Mesenchymal stem cell (in vitro differentiated cells and primary cell): ENCODE measurements around the gene CARNS1.

Source experiments
- DNase-seq: peaks from one replicate; pipeline ENCODE4 v3.0.0-alpha.2; 2013
- H2AFZ ChIP-seq: one replicate; pipeline ENCODE4 v1.6.1; 2013; ENCODE audit warnings: low read depth, mild to moderate bottlenecking, control low read depth, inconsistent platforms, low read length, moderate library complexity
- H2AK5ac ChIP-seq: 2 replicates; pipeline ENCODE4 v1.6.1; 2013; ENCODE audit warnings: low read length, moderate library complexity, mild to moderate bottlenecking, inconsistent platforms; ENCODE audit not compliant: severe bottlenecking
- H2BK120ac ChIP-seq: one replicate; pipeline ENCODE4 v1.6.1; 2013; ENCODE audit warnings: low read depth, mild to moderate bottlenecking, inconsistent platforms, low read length, moderate library complexity
- H2BK12ac ChIP-seq, 2 experiments: one replicate each; pipeline ENCODE4 v1.6.1; 2013; ENCODE audit warnings: inconsistent platforms in 2 of 2, low read length in 2 of 2, mild to moderate bottlenecking in 2 of 2, moderate library complexity in 2 of 2, control low read depth in 1 of 2
- H2BK15ac ChIP-seq: one replicate; pipeline ENCODE4 v1.6.1; 2013; ENCODE audit warnings: mild to moderate bottlenecking, low read depth, inconsistent platforms; ENCODE audit not compliant: poor library complexity, severe bottlenecking
- H2BK5ac ChIP-seq: 2 replicates; pipeline ENCODE4 v1.6.1; 2013; ENCODE audit warnings: low read depth, mild to moderate bottlenecking, low read length, control low read depth, inconsistent platforms; ENCODE audit not compliant: poor library complexity, severe bottlenecking
- H3K14ac ChIP-seq, 2 experiments: one replicate each; pipeline ENCODE4 v1.6.1; 2013; ENCODE audit warnings: inconsistent platforms in 2 of 2, low read length in 2 of 2, control low read depth in 1 of 2, mild to moderate bottlenecking in 1 of 2, moderate library complexity in 1 of 2
- H3K18ac ChIP-seq, 2 experiments: one replicate each; pipeline ENCODE4 v1.6.1; 2013; ENCODE audit warnings: inconsistent platforms in 2 of 2, low read length in 2 of 2, control low read depth in 1 of 2, low read depth in 1 of 2, mild to moderate bottlenecking in 1 of 2
- H3K23ac ChIP-seq, 2 experiments: one replicate each; pipeline ENCODE4 v1.6.1; 2013; ENCODE audit warnings: inconsistent platforms in 2 of 2, low read length in 2 of 2, mild to moderate bottlenecking in 2 of 2, moderate library complexity in 2 of 2, control low read depth in 1 of 2
- H3K27ac ChIP-seq: 2 replicates; pipeline ENCODE4 v1.5.1; 2013; ENCODE audit warnings: mild to moderate bottlenecking, moderate library complexity, low read length, control low read depth, inconsistent platforms; ENCODE audit not compliant: poor library complexity, severe bottlenecking
- H3K27me3 ChIP-seq, 2 experiments: 2 replicates each; pipeline versions ENCODE4 v1.6.1 to v1.7.0; 2013; ENCODE audit warnings: low read length in 2 of 2, mild to moderate bottlenecking in 2 of 2, moderate library complexity in 2 of 2, control low read depth in 1 of 2, inconsistent platforms in 1 of 2; ENCODE audit not compliant: control insufficient read depth in 1 of 2, insufficient read depth in 1 of 2
- H3K36me3 ChIP-seq, 2 experiments: 2 replicates each; pipeline versions ENCODE4 v1.6.1 to v1.7.0; 2013; ENCODE audit warnings: low read length in 2 of 2, control low read depth in 1 of 2, inconsistent platforms in 1 of 2, low read depth in 1 of 2, mild to moderate bottlenecking in 1 of 2; ENCODE audit not compliant: insufficient read depth in 2 of 2, control insufficient read depth in 1 of 2
- H3K4ac ChIP-seq, 2 experiments: one replicate each; pipeline ENCODE4 v1.6.1; 2013; ENCODE audit warnings: inconsistent platforms in 2 of 2, low read length in 2 of 2, mild to moderate bottlenecking in 2 of 2, moderate library complexity in 2 of 2, control low read depth in 1 of 2, low read depth in 1 of 2
- H3K4me1 ChIP-seq: 2 replicates; pipeline ENCODE4 v1.6.1; 2013; ENCODE audit warnings: low read depth, low read length, control low read depth; ENCODE audit not compliant: control insufficient read depth, insufficient read depth
- H3K4me2 ChIP-seq: 2 replicates; pipeline ENCODE4 v1.6.1; 2013; ENCODE audit warnings: low read length, mild to moderate bottlenecking, inconsistent platforms; ENCODE audit not compliant: poor library complexity, severe bottlenecking
- H3K4me3 ChIP-seq, 2 experiments: 2 replicates each; pipeline versions ENCODE4 v1.5.1 to v1.7.0; 2013; ENCODE audit warnings: low read length in 2 of 2, mild to moderate bottlenecking in 2 of 2, control low read depth in 1 of 2, low read depth in 1 of 2; ENCODE audit not compliant: insufficient read depth in 1 of 2
- H3K79me1 ChIP-seq: replicated peaks from 2 replicates; pipeline ENCODE4 v1.6.1; 2013; ENCODE audit warnings: mild to moderate bottlenecking, control low read depth, low read length, inconsistent platforms; ENCODE audit not compliant: poor library complexity, severe bottlenecking
- H3K9ac ChIP-seq: 2 replicates; pipeline ENCODE4 v1.7.0; 2013; ENCODE audit warnings: mild to moderate bottlenecking, low read length, moderate library complexity
- H3K9me3 ChIP-seq: 2 replicates; pipeline ENCODE4 v1.7.0; 2013; ENCODE audit warnings: mild to moderate bottlenecking, low read length; ENCODE audit not compliant: control insufficient read depth
- H4K8ac ChIP-seq: one replicate; pipeline ENCODE4 v1.6.1; 2013; ENCODE audit warnings: inconsistent platforms, mild to moderate bottlenecking, low read length, moderate library complexity
- H4K91ac ChIP-seq: one replicate; pipeline ENCODE4 v1.6.1; 2013; ENCODE audit warnings: mild to moderate bottlenecking, low read length, inconsistent platforms
- WGBS: methylation state at CpG from one replicate; pipeline ENCODE4 v1.1.7; 2013; ENCODE audit warnings: mixed read lengths; 5-methylcytosine and 5-hydroxymethylcytosine counted together

CARNS1 gene

GRCh38 chr11:67376873-67377808, 38.3 kb upstream of the CARNS1 start:
- no peaks in the 10 kb centered on the region for H3K9me3 ChIP-seq
- H3K23ac ChIP-seq: peak overlapping the region in 1 of 2 experiments; percentile 41
- peaks cover 50% of the 10 kb centered on the region for H3K4me1 ChIP-seq
- H2BK12ac ChIP-seq: peak overlapping the region in 1 of 2 experiments; percentile 45
- H4K91ac ChIP-seq: peak overlapping the region; percentile 24
- 95% methylated on average over 6 of the region's 6 CpGs for WGBS
- no peak overlapping the region for H3K4me2 ChIP-seq
- no peak for DNase-seq
- H3K27ac ChIP-seq: no peak overlapping the region
- H4K8ac ChIP-seq: no peak overlapping the region
- H3K36me3 ChIP-seq: peaks cover 0 to under 1% of the 10 kb centered on the region in 2 experiments
- H2AFZ ChIP-seq: no peak overlapping the region
- no peak overlapping the region for H3K14ac ChIP-seq
- no peaks in the 10 kb centered on the region for H3K27me3 ChIP-seq
- H2BK120ac ChIP-seq: no peak overlapping the region
- peak overlapping the region; percentile 71 for H2AK5ac ChIP-seq
- no peak overlapping the region for H3K4ac ChIP-seq
- H3K79me1 ChIP-seq: peaks cover 7% of the 10 kb centered on the region
- no peak overlapping the region for H2BK5ac ChIP-seq
- no peak overlapping the region for H2BK15ac ChIP-seq
- peak overlapping the region in 1 of 2 experiments; percentile 6 for H3K18ac ChIP-seq
- no peak overlapping the region for H3K4me3 ChIP-seq
- no peak overlapping the region for H3K9ac ChIP-seq

- no peaks in the 10 kb centered on the region for H3K9me3 ChIP-seq
- no peak for DNase-seq
Observed at GRCh38 chr11:67378544-67378943, 36.9 kb upstream of the CARNS1 start.

GRCh38 chr11:67379061-67380058, 36.1 kb upstream of the CARNS1 start:
- no peak overlapping the region for H2BK5ac ChIP-seq
- H3K27me3 ChIP-seq: no peaks in the 10 kb centered on the region
- peak overlapping the region; percentile 96 for H2BK15ac ChIP-seq
- H3K27ac ChIP-seq: no peak overlapping the region
- H3K4me2 ChIP-seq: no peak overlapping the region
- peak overlapping the region; percentile 73 for H3K9ac ChIP-seq
- H3K4me1 ChIP-seq: peaks cover 54% of the 10 kb centered on the region
- H3K23ac ChIP-seq: no peak overlapping the region
- peak overlapping the region; percentile 46 to 64 for H2BK12ac ChIP-seq
- H2AFZ ChIP-seq: no peak overlapping the region
- DNase-seq: peak; percentile 66
- H3K79me1 ChIP-seq: peaks cover 7% of the 10 kb centered on the region
- H3K14ac ChIP-seq: peak overlapping the region in 1 of 2 experiments; percentile 50
- peak overlapping the region; percentile 68 to 86 for H3K18ac ChIP-seq
- no peaks in the 10 kb centered on the region for H3K9me3 ChIP-seq
- H2AK5ac ChIP-seq: peak overlapping the region; percentile 78
- peak overlapping the region; percentile 90 for H4K8ac ChIP-seq
- H3K4ac ChIP-seq: peak overlapping the region; percentile 42 to 83
- peak overlapping the region; percentile 86 for H4K91ac ChIP-seq
- no peaks in the 10 kb centered on the region for H3K36me3 ChIP-seq
- H3K4me3 ChIP-seq: no peak overlapping the region
- WGBS: 68% methylated on average over 20 of the region's 23 CpGs
- H2BK120ac ChIP-seq: peak overlapping the region; percentile 37

More at GRCh38 chr11:67378544-67378943, 36.9 kb upstream of the CARNS1 start:
- no peaks in the 10 kb centered on the region for H3K36me3 ChIP-seq
- no peak overlapping the region for H2BK15ac ChIP-seq
- H3K9ac ChIP-seq: peak overlapping the region; percentile 73
- H2AFZ ChIP-seq: no peak overlapping the region
- H3K27me3 ChIP-seq: no peaks in the 10 kb centered on the region
- H3K14ac ChIP-seq: no peak overlapping the region
- no peak overlapping the region for H4K8ac ChIP-seq
- no peak overlapping the region for H3K23ac ChIP-seq
- H2BK5ac ChIP-seq: no peak overlapping the region
- H3K79me1 ChIP-seq: peaks cover 7% of the 10 kb centered on the region
- H3K4me3 ChIP-seq: no peak overlapping the region
- peak overlapping the region in 1 of 2 experiments; percentile 86 for H3K18ac ChIP-seq
- no peak overlapping the region for H3K27ac ChIP-seq
- no peak overlapping the region for H2BK120ac ChIP-seq
- H3K4me1 ChIP-seq: peaks cover 54% of the 10 kb centered on the region
- H4K91ac ChIP-seq: peak overlapping the region; percentile 86
- 97% methylated on average over 4 of the region's 4 CpGs for WGBS
- H3K4me2 ChIP-seq: no peak overlapping the region
- peak overlapping the region; percentile 56 for H2AK5ac ChIP-seq
- H2BK12ac ChIP-seq: peak overlapping the region in 1 of 2 experiments; percentile 64
- no peak overlapping the region for H3K4ac ChIP-seq
